Omental fat pad (tissue), 4 donors: Measurements from ENCODE around the gene ERCC4. TPM values are rescaled to one million over a fixed set of nuclear protein-coding genes. Genes with fewer than 3 reads are reported as not detected.
"Not testable (repeated sequence)": the region's sequence is repeated elsewhere in the genome, so short reads cannot be mapped to it uniquely, and the experiment has no call there.

ENCODE experiments used
- ATAC-seq: fragments of 150-250 bp; one replicate; pipeline ENCODE4 v1.9.1; 2016; ENCODE audit warnings: mild to moderate bottlenecking, moderate library complexity; ENCODE audit not compliant: low FRiP score
- DNase-seq: peaks from one replicate; pipeline ENCODE4 v3.0.0-alpha.2; 2019; ENCODE audit warnings: low spot score
- CTCF ChIP-seq, 3 donors: fragments of 450-650 bp; IDR thresholded peaks; one replicate each; pipeline ENCODE4 v1.5.1; 2016 to 2017; ENCODE audit warnings: antibody characterized with exemption in 3 of 3, mild to moderate bottlenecking in 3 of 3, moderate library complexity in 2 of 3
- total RNA-seq, 4 donors: library from RNA; depleted of rRNA; stranded (reverse); fragments of >200 nt; gene quantifications; one replicate each; pipeline ENCODE4 v1.1.0, GENCODE V29; 2016

The ERCC4 gene
- total RNA-seq, 4 donors from 2014 or later, result 4.8 to 8.7 (median 6.0) TPM

GRCh38 chr16:13902052-13902451 is 17.9 kb upstream of the ERCC4 start:
- DNase-seq (no peak), ATAC-seq (no peak)
- no peak for TF ChIP-seq CTCF (IDR thresholded peaks at IDR 0.05)

DNA sequence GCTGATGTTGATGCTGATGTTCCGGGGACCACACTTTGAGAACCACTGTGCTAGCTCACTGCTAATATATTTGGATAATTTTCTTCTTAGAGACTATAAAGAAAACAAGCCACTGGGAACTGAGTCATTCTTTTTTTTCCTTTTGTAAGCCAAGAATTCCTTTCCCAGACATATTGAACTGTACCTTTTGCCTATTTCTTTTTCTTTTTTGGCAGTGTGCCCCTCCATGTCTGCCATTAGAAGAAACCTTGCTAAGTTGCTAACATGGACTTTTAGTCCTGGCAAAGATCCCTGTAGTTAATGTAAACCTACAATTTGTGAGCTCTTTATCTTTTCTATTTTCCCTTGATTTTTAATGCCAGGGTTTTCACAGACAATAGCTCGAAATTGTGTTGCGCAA is 17.3 kb upstream of the ERCC4 start:
- no peak for TF ChIP-seq CTCF (IDR thresholded peaks at IDR 0.05)
- no peak for ATAC-seq

DNA sequence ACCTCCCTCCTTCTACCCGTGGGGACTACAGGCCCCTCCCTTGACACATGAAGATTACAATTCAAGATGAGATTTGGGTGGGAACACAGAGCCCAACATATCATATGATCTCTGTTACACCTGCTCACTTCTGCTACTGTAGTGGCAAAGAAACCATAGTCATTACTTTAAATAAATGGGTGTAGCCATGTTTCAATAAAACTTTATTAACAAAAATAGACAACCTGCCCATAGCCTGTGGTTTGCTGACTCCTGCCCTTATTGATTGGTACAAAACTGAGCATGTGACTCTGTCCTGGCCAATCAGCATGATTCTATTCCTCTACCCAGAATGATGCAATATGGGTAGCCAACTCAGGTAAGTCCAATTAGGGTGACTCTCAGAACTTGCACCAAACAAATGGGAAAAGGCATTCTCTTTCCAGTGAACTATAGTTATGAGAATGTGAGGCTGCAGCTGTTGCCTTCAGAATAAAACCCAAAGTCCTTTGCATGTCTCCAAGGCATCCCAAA is 15.7 kb upstream of the ERCC4 start:
- no peak for TF ChIP-seq CTCF (IDR thresholded peaks at IDR 0.05)
- DNase-seq, result no peak

More for the DNA sequence above, 17.3 kb upstream of the ERCC4 start:
- no peak for DNase-seq

GRCh38 chr16:13904822-13905221 is 15.1 kb upstream of the ERCC4 start:
- DNase-seq, ATAC-seq: not testable (repeated sequence)

More for the DNA sequence above, 15.7 kb upstream of the ERCC4 start:
- ATAC-seq, result no peak

- ATAC-seq (no peak), DNase-seq (no peak)
- no peak for TF ChIP-seq CTCF (IDR thresholded peaks at IDR 0.05)
Observed at GRCh38 chr16:13906168-13907089, 13.5 kb upstream of the ERCC4 start.

- no peak for TF ChIP-seq CTCF (IDR thresholded peaks at IDR 0.05)
- no peak for ATAC-seq
- DNase-seq, result no peak
Observed at GRCh38 chr16:13907431-13907830, 12.5 kb upstream of the ERCC4 start.

GRCh38 chr16:13909069-13909468 is 10.9 kb upstream of the ERCC4 start:
- DNase-seq (no peak), ATAC-seq (no peak)
- TF ChIP-seq CTCF (IDR thresholded peaks at IDR 0.05), result no peak
